Fibroblast of lung (primary cell): Measurements from ENCODE around the gene TMCO5A. TPM values are rescaled to one million over a fixed set of nuclear protein-coding genes. Genes with fewer than 3 reads are reported as not detected.

ENCODE experiments used
- DNase-seq, 2 donors: peaks; one replicate each; pipeline versions ENCODE4 v3.0.0 to v3.0.0-alpha.2; 2010; ENCODE audit warnings: low read depth in 2 of 2
- H2AFZ ChIP-seq: 2 replicates; pipeline ENCODE4 v1.5.1; 2012; ENCODE audit warnings: low read length, control low read depth, inconsistent platforms
- H3K27ac ChIP-seq: 2 replicates; pipeline ENCODE4 v1.5.1; 2011; ENCODE audit warnings: low read length, control low read depth; ENCODE audit not compliant: insufficient read depth
- H3K27me3 ChIP-seq: 2 replicates; pipeline ENCODE4 v1.5.1; 2011; ENCODE audit warnings: mild to moderate bottlenecking, low read length; ENCODE audit not compliant: control insufficient read depth, insufficient read depth
- H3K36me3 ChIP-seq: 2 replicates; pipeline ENCODE4 v1.5.1; 2011; ENCODE audit warnings: low read length; ENCODE audit not compliant: control insufficient read depth, insufficient read depth
- H3K4me1 ChIP-seq: 2 replicates; pipeline ENCODE4 v1.5.1; 2011; ENCODE audit warnings: low read length; ENCODE audit not compliant: control insufficient read depth, insufficient read depth; ENCODE audit errors: extremely low read depth
- H3K4me2 ChIP-seq: 2 replicates; pipeline ENCODE4 v1.5.1; 2011; ENCODE audit warnings: low read length, control low read depth; ENCODE audit not compliant: insufficient read depth; ENCODE audit errors: extremely low read depth
- H3K4me3 ChIP-seq, 4 experiments: fragments of 200-600 bp in 1 of 4; sonication (generic) in 1 of 4; replicated peaks in 1 of 4; 2 replicates each; pipeline ENCODE4 v1.5.1; 2011 to 2016; ENCODE audit warnings: low read length in 4 of 4, low read depth in 3 of 4, mild to moderate bottlenecking in 3 of 4, control low read depth in 2 of 4, inconsistent platforms in 1 of 4, mixed read lengths in 1 of 4; ENCODE audit not compliant: insufficient read depth in 1 of 4; ENCODE audit errors: control extremely low read depth in 1 of 4
- H3K79me2 ChIP-seq: 2 replicates; pipeline ENCODE4 v1.5.1; 2012; ENCODE audit warnings: mild to moderate bottlenecking, low read length, inconsistent platforms; ENCODE audit not compliant: control insufficient read depth, insufficient read depth
- H3K9ac ChIP-seq: 2 replicates; pipeline ENCODE4 v1.5.1; 2011; ENCODE audit warnings: mild to moderate bottlenecking, low read length, control low read depth; ENCODE audit not compliant: insufficient read depth
- H3K9me3 ChIP-seq: 2 replicates; pipeline ENCODE4 v1.5.1; 2012; ENCODE audit warnings: low read depth, low read length; ENCODE audit not compliant: control insufficient read depth, insufficient read depth
- H4K20me1 ChIP-seq: 2 replicates; pipeline ENCODE4 v1.5.1; 2011; ENCODE audit warnings: low read length; ENCODE audit not compliant: control insufficient read depth, insufficient read depth; ENCODE audit errors: extremely low read depth
- CTCF ChIP-seq, 2 donors: IDR thresholded peaks in 1 of 2; conservative IDR thresholded peaks in 1 of 2; 1 replicate in 1 of 2; 2 replicates in 1 of 2; pipeline ENCODE4 v1.5.1; 2011 to 2012; ENCODE audit warnings: low read length in 2 of 2, control low read depth in 1 of 2, inconsistent platforms in 1 of 2, low read depth in 1 of 2, mild to moderate bottlenecking in 1 of 2
- EZH2 ChIP-seq: IDR thresholded peaks from 2 replicates; pipeline ENCODE4 v1.5.1; 2012; ENCODE audit warnings: low read length, control low read depth, mild to moderate bottlenecking; ENCODE audit errors: missing control alignments
- polyA plus RNA-seq, 2 donors: library from polyadenylated mRNA; depleted of rRNA in 1 of 2; stranded (reverse) in 1 of 2; unstranded in 1 of 2; fragments of >200 nt; gene quantifications; 2 replicates each; pipeline ENCODE4 v1.2.1, GENCODE V29; 2011 to 2012; ENCODE audit warnings: missing spikeins in 1 of 2
- total RNA-seq: library from RNA; depleted of rRNA; stranded (reverse); fragments of >200 nt; gene quantifications from 2 replicates; pipeline ENCODE4 v1.2.1, GENCODE V29; 2014

Gene TMCO5A
- total and polyA plus RNA-seq, 2 donors (not counting 1 experiment from before 2014, with no cell fraction given) = not detected

GRCh38 chr15:37984368-37984767 is 49.9 kb downstream of the TMCO5A start:
- no peak overlapping the region for H3K4me2 ChIP-seq
- H3K27me3 ChIP-seq = no peaks in the 10 kb centered on the region
- H3K4me3 ChIP-seq = no peak overlapping the region
- H3K9me3 ChIP-seq = no peaks in the 10 kb centered on the region
- no peak overlapping the region for H2AFZ ChIP-seq
- H3K4me1 ChIP-seq = no peaks in the 10 kb centered on the region
- H4K20me1 ChIP-seq = no peaks in the 10 kb centered on the region
- H3K36me3 ChIP-seq = no peaks in the 10 kb centered on the region
- H3K79me2 ChIP-seq = no peaks in the 10 kb centered on the region
- no peak overlapping the region for H3K9ac ChIP-seq
- H3K27ac ChIP-seq = no peak overlapping the region
- no peak for TF ChIP-seq EZH2
- DNase-seq = no peak

GRCh38 chr15:37995461-37996347 is 61.3 kb downstream of the TMCO5A start:
- Histone ChIP-seq H3K27ac (no peak overlapping the region), H3K4me2 (peak overlapping the region; percentile 72), H4K20me1 (no peaks in the 10 kb centered on the region), H3K9me3 (no peaks in the 10 kb centered on the region), H3K4me1 (peaks cover 2% of the 10 kb centered on the region), H3K36me3 (no peaks in the 10 kb centered on the region), H2AFZ (no peak overlapping the region), H3K79me2 (no peaks in the 10 kb centered on the region), H3K9ac (no peak overlapping the region), H3K27me3 (no peaks in the 10 kb centered on the region), H3K4me3 (peak overlapping the region in 1 of 4 experiments; percentile 29)
- TF ChIP-seq EZH2 (no peak), CTCF (conservative IDR thresholded peaks at IDR 0.05 in 1 of 2, IDR thresholded peaks at IDR 0.05 in 1 of 2; ENCODE audit: low read depth in 1 of 2, low read length in 2 of 2) (peak; percentile 63 to 69)
- peak; percentile 73 to 84 for DNase-seq
